ENCODE results near the gene NPR3. TPM values are rescaled to one million over a fixed set of nuclear protein-coding genes. Genes with fewer than 3 reads are reported as not detected.
A peak's percentile ranks its signal among the peaks of the same experiment; 100 is the strongest.

NPR3 gene, protein sequence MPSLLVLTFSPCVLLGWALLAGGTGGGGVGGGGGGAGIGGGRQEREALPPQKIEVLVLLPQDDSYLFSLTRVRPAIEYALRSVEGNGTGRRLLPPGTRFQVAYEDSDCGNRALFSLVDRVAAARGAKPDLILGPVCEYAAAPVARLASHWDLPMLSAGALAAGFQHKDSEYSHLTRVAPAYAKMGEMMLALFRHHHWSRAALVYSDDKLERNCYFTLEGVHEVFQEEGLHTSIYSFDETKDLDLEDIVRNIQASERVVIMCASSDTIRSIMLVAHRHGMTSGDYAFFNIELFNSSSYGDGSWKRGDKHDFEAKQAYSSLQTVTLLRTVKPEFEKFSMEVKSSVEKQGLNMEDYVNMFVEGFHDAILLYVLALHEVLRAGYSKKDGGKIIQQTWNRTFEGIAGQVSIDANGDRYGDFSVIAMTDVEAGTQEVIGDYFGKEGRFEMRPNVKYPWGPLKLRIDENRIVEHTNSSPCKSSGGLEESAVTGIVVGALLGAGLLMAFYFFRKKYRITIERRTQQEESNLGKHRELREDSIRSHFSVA
- 87.1 and 97.0 TPM in 2 replicates for total RNA-seq (2014; rRNA removed; shearing (Covaris generic))
- 37.6 and 39.2 TPM in 2 replicates for polyA plus RNA-seq (2016; fragmentation: Nextera tagmentation; extraction: Ambion mirVana)

DNA sequence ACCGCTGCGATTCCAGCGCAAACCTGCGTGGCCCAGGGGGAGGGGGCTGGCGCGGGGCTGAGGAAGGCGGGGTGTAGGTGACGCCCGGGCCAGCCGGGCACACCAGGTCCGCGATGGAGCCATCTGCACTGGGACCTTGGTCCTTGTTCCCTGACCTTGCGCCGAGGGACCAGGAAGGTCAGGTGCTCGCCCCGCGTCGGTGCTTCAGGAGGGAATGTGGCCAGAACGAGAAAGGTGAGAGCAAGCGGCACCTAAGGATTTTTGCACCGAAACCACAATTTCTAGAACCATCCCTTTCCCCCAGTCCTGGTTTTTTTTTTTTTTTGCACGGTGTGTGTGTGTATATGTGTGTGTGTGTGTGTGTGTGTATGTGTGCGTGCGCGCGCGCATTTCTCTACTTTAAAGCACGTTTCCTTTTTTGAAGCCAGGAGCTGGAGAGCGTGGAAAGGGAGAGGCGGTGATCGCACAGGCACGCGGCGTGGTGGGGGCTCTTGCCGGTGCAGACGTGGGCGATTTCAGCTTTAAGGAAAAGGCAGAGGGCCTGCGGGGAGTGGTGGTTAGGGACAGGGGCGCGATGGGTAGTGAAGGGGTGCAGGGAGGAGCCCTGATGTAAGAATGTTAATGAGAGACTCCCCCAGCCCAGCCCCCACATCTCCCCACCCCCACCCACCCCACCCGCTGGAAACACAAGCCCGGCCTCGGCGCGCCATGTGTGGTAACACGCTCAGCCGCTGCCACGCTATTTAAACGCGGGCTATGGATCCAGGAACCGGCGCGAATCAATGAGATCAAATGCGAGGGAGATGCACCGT is at the start of gene NPR3:
Gene NPR3 (plus strand): TSS at position 772 of the 812 bp plus-strand sequence. CDS start 456 bp downstream, outside the sequence.
- peak within 1 kb of the TSS; percentile 86 for H3K27ac ChIP-seq
- no peaks in the 10 kb centered on the region for H4K20me1 ChIP-seq (ENCODE audit: insufficient read depth)
- H3K9ac ChIP-seq: peak within 1 kb of the TSS; percentile 90
- no peaks in the 10 kb centered on the region for H3K9me3 ChIP-seq (ENCODE audit: low read depth)
- peak within 1 kb of the TSS; percentile 88 for H2AFZ ChIP-seq
- H3F3A ChIP-seq (ENCODE audit: insufficient read depth): peaks cover 19% of the 10 kb centered on the region
- no peaks in the 10 kb centered on the region for H3K27me3 ChIP-seq (replicated peaks; ENCODE audit: insufficient read depth)
- no peaks in the 10 kb centered on the region for H3K9me2 ChIP-seq (ENCODE audit: insufficient read depth)
- peaks cover 13% of the 10 kb centered on the region for H3K4me1 ChIP-seq (ENCODE audit: insufficient read depth)
- DNase-seq: peak; percentile 89
- TF ChIP-seq EZH2phosphoT487 (IDR thresholded peaks at IDR 0.05; ENCODE audit: insufficient read depth, low read depth): no peak
- TF ChIP-seq EZH2 (IDR thresholded peaks at IDR 0.05; ENCODE audit: insufficient read depth, poor library complexity, severe bottlenecking): no peak
- peak within 1 kb of the TSS; percentile 90 for H3K4me3 ChIP-seq
- peaks cover 40% of the 10 kb centered on the region for H3K79me2 ChIP-seq (ENCODE audit: insufficient read depth)
- H3K36me3 ChIP-seq (ENCODE audit: low read depth): no peaks in the 10 kb centered on the region
- WGBS, 2 experiments (ENCODE audit: low coverage in 1 of 2, low lambda C conversion rate in 2 of 2, missing lambda C conversion rate in 2 of 2): 1% methylated on average over 52 to 55 of the region's 55 CpGs
- peak within 1 kb of the TSS; percentile 100 for H3K4me2 ChIP-seq (ENCODE audit: unreplicated experiment)
- in situ Hi-C loops (cut with MboI): loop anchor here (10.0 kb wide), 1 partner anchor 714 kb away; no protein-coding TSS in a partner anchor

DNA sequence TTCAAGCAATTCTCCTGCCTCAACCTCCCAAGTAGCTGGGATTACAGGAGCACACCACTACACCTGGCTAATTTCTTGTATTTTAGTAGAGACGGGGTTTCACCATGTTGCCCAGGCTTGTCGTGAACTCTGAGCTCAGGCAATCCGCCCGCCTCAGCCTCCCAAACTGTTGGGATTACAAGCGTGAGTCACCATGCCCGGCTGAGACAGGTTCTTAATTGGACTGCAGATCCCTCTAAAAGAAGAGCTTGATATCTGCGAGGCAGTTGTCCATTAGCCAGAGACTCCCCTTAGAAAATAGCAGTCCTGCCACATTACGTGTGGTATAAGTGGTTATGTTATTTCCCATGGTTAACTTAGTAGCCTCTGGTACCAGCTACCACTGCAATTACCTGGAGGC is 46.6 kb upstream of the NPR3 start:
- no peak overlapping the region for H2AFZ ChIP-seq
- no peaks in the 10 kb centered on the region for H3F3A ChIP-seq (ENCODE audit: insufficient read depth)
- no peak overlapping the region for H3K4me2 ChIP-seq (ENCODE audit: unreplicated experiment)
- DNase-seq: no peak
- H3K9me2 ChIP-seq (ENCODE audit: insufficient read depth): no peaks in the 10 kb centered on the region
- H3K9ac ChIP-seq: no peak overlapping the region
- 60 to 71% methylated on average over 8 of the region's 8 CpGs for WGBS, 2 experiments (ENCODE audit: low coverage in 1 of 2, low lambda C conversion rate in 2 of 2, missing lambda C conversion rate in 2 of 2)
- H3K9me3 ChIP-seq (ENCODE audit: low read depth): no peaks in the 10 kb centered on the region
- TF ChIP-seq EZH2phosphoT487 (IDR thresholded peaks at IDR 0.05; ENCODE audit: insufficient read depth, low read depth) (no peak), EZH2 (IDR thresholded peaks at IDR 0.05; ENCODE audit: insufficient read depth, poor library complexity, severe bottlenecking) (no peak)
- H3K27ac ChIP-seq: no peak overlapping the region
- H3K79me2 ChIP-seq (ENCODE audit: insufficient read depth): no peaks in the 10 kb centered on the region
- H3K4me3 ChIP-seq: no peak overlapping the region
- no peaks in the 10 kb centered on the region for H3K27me3 ChIP-seq (replicated peaks; ENCODE audit: insufficient read depth)
- in situ Hi-C loops (cut with MboI): no loop called here
- H3K36me3 ChIP-seq (ENCODE audit: low read depth): no peaks in the 10 kb centered on the region
- H4K20me1 ChIP-seq (ENCODE audit: insufficient read depth): no peaks in the 10 kb centered on the region
- no peaks in the 10 kb centered on the region for H3K4me1 ChIP-seq (ENCODE audit: insufficient read depth)

DNA sequence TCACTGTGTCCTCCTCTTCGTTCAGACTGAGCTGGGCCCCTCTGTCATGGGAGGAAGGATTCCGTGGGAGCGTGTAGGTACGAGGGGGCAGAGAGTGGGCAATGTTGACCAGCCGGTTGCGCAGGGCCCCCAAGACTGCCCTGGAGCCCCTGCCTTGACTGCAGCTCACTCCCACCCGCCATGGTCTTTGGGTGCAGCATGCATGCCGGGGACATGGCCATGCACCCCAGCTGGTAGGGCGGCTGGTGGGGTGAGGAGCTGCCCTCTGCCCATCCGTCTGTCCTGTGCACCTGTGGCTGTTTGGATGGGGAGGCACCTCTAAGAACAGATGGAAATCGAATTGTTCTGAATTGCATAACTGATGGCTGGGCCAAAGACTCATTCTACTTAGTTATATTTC is 42.6 kb upstream of the NPR3 start:
- DNase-seq: no peak
- WGBS, 2 experiments (ENCODE audit: low coverage in 1 of 2, low lambda C conversion rate in 2 of 2, missing lambda C conversion rate in 2 of 2): 38 to 43% methylated on average over 11 of the region's 11 CpGs
- Histone ChIP-seq H3K27me3 (replicated peaks; ENCODE audit: insufficient read depth) (no peaks in the 10 kb centered on the region), H2AFZ (no peak overlapping the region), H3K4me2 (ENCODE audit: unreplicated experiment) (no peak overlapping the region), H3K9ac (no peak overlapping the region), H3K9me2 (ENCODE audit: insufficient read depth) (no peaks in the 10 kb centered on the region), H3K4me1 (ENCODE audit: insufficient read depth) (no peaks in the 10 kb centered on the region), H4K20me1 (ENCODE audit: insufficient read depth) (no peaks in the 10 kb centered on the region), H3F3A (ENCODE audit: insufficient read depth) (no peaks in the 10 kb centered on the region), H3K9me3 (ENCODE audit: low read depth) (peaks cover 3% of the 10 kb centered on the region), H3K4me3 (no peak overlapping the region), H3K79me2 (ENCODE audit: insufficient read depth) (no peaks in the 10 kb centered on the region), H3K36me3 (ENCODE audit: low read depth) (no peaks in the 10 kb centered on the region; the same call in 1 of the 2 replicates), H3K27ac (no peak overlapping the region)
- in situ Hi-C loops (cut with MboI): no loop called here
- no peak for TF ChIP-seq EZH2 (IDR thresholded peaks at IDR 0.05; ENCODE audit: insufficient read depth, poor library complexity, severe bottlenecking)
- TF ChIP-seq EZH2phosphoT487 (IDR thresholded peaks at IDR 0.05; ENCODE audit: insufficient read depth, low read depth): no peak

DNA sequence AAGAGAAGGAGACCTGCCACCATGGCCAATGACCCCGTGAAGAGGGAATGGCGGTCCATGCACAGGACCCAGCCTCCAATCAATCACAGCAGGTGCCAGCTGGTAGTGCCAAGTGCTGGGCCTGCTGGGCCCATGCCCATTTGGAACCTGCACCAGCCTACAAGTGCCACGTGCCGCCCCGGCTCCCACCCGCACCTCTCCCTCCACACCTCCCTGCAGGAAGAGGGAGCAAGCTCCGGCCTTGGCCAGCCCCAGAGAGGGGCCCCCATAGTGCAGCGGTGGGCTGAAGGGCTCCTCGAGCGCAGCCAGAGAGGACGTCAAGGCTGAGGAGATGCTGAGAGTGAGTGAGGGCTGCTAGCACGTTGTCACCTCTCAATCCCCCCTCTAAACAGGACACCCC is 37.8 kb upstream of the NPR3 start:
- Histone ChIP-seq H3K9me3 (ENCODE audit: low read depth) (peaks cover 3% of the 10 kb centered on the region), H3K36me3 (ENCODE audit: low read depth) (no peaks in the 10 kb centered on the region; the same call in 1 of the 2 replicates), H3F3A (ENCODE audit: insufficient read depth) (no peaks in the 10 kb centered on the region), H3K79me2 (ENCODE audit: insufficient read depth) (no peaks in the 10 kb centered on the region), H3K9me2 (ENCODE audit: insufficient read depth) (no peaks in the 10 kb centered on the region), H3K4me1 (ENCODE audit: insufficient read depth) (no peaks in the 10 kb centered on the region), H3K4me3 (no peak overlapping the region), H4K20me1 (ENCODE audit: insufficient read depth) (no peaks in the 10 kb centered on the region), H3K9ac (no peak overlapping the region), H3K27me3 (replicated peaks; ENCODE audit: insufficient read depth) (no peaks in the 10 kb centered on the region), H2AFZ (no peak overlapping the region), H3K27ac (no peak overlapping the region), H3K4me2 (ENCODE audit: unreplicated experiment) (no peak overlapping the region)
- no peak for DNase-seq
- 50 to 61% methylated on average over 12 of the region's 12 CpGs for WGBS, 2 experiments (ENCODE audit: low coverage in 1 of 2, low lambda C conversion rate in 2 of 2, missing lambda C conversion rate in 2 of 2)
- in situ Hi-C loops (cut with MboI): no loop called here
- no peak for TF ChIP-seq EZH2phosphoT487 (IDR thresholded peaks at IDR 0.05; ENCODE audit: insufficient read depth, low read depth)
- no peak for TF ChIP-seq EZH2 (IDR thresholded peaks at IDR 0.05; ENCODE audit: insufficient read depth, poor library complexity, severe bottlenecking)

Measured in GM23248 (cell line).